GM12875 (cell line): ENCODE measurements around the gene RUNX1.

Experiments used
- H3K4me3 ChIP-seq: one replicate; pipeline ENCODE4 v1.5.1; 2011; ENCODE audit warnings: low read depth, low read length, control low read depth
- TF ChIP-seq, protein P1 (sequence below): IDR thresholded peaks from 2 replicates; pipeline ENCODE4 v1.5.1; 2011; ENCODE audit warnings: low read depth, mild to moderate bottlenecking, control low read depth, inconsistent platforms, low read length, moderate library complexity, borderline replicate concordance; ENCODE audit not compliant: insufficient read depth

RUNX1 gene

DNA sequence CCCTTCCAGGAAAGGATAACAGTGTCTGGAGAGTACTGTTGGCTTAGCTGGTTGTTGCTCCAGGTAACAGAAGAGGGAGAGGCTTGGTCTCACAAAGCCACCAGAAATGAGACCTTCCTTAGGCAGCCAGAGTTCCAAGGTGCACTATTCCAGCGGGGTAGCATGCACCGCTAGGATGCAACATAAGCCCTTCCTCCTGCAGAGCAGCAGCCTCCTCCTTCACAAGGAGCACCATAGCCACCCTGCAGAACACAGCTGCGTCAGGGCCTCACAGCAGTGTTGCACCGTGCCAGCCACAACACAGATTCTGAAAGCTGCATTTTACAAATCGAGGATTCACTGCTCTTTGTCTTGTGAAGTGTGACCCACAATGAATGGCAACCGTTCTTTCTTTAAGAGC lies 238.3 kb downstream of the RUNX1 start:
- TF ChIP-seq, protein P1, sequence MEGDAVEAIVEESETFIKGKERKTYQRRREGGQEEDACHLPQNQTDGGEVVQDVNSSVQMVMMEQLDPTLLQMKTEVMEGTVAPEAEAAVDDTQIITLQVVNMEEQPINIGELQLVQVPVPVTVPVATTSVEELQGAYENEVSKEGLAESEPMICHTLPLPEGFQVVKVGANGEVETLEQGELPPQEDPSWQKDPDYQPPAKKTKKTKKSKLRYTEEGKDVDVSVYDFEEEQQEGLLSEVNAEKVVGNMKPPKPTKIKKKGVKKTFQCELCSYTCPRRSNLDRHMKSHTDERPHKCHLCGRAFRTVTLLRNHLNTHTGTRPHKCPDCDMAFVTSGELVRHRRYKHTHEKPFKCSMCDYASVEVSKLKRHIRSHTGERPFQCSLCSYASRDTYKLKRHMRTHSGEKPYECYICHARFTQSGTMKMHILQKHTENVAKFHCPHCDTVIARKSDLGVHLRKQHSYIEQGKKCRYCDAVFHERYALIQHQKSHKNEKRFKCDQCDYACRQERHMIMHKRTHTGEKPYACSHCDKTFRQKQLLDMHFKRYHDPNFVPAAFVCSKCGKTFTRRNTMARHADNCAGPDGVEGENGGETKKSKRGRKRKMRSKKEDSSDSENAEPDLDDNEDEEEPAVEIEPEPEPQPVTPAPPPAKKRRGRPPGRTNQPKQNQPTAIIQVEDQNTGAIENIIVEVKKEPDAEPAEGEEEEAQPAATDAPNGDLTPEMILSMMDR, result no peak

DNA sequence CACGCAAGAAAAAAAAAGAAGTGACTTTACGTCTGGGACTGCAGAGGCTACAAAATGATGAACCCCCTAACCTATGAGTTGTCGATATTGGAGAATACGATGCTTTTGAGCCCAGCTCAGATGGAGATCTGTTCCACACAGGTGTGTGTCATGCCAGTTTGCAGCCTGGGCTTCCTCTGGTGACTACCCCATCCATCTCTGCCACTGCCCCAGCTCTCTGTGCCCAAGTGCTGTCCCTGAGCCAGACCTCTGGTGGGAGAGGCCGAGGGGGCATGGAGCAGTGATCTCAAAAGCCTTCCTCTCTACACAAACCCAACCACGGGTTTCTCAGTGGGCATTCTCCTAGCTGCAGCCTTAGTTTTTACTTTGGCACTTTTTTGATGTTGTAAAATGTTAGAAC lies 239.3 kb downstream of the RUNX1 start:
- no peak overlapping the region for H3K4me3 ChIP-seq
- TF ChIP-seq, protein P1, result no peak

More for the DNA sequence above, 238.3 kb downstream of the RUNX1 start:
- H3K4me3 ChIP-seq, result no peak overlapping the region

DNA sequence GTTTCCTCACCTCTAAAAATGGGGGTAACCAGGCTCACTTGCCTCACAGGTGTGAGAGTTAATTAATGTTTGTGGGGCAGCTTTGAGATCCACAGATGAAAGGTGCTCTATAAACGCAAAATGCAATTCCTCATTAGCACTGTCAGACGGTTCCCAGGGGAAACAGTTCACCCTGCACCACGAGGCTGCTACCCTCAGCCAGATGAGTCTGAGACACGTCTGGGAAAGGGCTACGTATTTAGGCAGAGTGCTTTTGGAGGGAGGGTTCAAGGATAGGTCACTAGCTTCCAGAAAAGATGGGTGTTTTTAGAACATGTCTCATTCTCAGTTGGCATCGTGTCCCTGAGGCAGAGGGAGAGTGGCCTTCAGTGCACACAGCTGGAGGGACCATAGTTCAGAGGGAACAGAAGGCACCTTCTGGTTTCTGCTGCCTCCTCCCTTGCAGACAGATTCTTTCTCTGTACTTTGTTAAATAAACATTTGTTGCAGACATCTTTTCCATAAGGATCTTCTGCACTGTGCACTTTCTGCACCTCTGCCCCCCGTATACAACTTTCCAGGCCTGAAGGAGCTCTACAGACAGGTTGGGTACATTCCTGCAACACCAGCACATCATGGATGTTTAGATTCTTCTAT lies 240.4 kb downstream of the RUNX1 start:
- no peak overlapping the region for H3K4me3 ChIP-seq
- TF ChIP-seq, protein P1, result no peak

DNA sequence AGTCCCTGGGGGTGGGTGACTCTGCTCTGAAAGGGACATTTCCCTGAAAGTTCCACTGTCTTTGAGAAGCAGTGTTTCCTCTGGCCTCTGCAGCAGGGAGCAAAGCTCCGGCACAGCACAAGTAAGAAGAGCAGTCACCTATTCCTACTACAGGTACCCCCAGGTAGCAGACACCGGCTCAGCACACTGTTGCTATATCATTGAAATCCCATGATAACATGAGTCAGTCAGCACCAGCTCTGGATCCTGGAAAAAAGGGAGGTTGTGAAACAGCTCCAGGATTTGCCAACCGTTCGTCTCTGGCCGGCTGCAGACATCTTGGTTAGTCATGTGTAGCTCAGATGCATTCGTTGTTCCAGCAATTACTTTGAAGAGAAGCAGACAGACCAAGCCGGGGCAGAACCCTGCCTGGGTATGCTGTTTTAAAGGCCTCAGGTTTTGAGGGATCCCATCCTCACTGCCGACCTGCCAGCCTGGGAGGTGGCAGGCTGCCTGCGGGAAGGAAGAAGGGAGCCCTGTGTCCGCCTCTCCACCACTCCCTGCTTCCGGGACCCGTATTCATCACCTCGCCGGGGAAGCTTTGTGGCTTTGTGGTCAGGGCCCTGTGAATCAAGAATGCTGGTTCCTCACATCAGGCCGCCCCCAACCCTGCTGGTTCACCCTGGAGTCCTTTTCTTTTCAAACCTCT lies 241.1 kb downstream of the RUNX1 start:
- H3K4me3 ChIP-seq, result no peak overlapping the region
- TF ChIP-seq, protein P1, result no peak

DNA sequence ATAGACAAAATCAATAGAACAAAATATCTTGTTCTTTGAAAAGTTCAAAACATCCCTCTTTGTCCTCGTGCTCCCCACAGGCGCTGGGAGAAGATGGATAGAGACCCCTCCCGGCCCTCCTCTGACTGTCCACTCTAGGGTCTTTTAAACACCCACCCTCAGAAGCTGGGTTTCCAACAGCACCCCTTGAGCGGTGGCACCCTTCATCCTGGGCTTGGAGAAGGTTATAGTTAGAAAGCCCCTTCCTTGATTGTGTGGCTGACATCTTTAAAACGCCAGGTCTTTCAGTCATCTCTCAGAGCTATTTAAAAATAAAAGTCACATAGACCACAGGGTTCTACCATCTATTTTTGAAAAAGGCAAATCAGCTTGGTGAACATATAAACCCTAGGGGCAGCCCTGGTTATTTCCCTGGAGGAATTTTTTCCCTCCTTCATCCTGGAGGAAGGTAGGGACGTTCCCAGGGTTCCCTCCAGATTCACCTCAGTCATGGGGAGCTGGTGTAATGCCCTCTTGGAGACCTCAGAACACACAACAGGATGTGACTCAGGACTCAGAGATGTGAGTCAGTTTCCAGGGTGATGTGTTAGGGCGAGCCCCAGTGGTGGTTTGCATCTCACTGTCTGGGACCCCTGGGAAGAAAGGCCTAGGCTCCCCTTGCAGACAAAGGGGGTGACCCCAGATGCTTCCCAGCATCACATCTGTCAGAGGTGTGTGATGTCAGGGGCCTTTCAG lies 241.8 kb downstream of the RUNX1 start:
- no peak overlapping the region for H3K4me3 ChIP-seq

DNA sequence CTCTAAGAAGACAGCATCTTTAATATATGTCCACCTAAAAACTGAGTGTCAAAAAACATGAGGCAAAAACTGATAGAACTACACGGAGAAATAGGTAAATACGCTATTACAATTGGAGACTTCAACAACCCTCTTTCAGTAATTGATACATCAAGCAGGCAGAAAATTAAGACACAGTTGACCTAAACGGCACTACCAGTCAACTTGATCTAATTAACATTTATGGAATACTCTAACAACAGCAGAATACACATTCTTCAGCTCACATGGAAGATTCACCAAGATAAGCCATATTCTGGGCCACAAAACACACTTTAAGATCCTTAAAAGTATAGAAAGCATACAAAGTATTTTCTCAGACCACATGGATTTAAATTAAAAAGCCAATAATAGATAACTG lies 242.7 kb downstream of the RUNX1 start:
- TF ChIP-seq, protein P1, result no peak
- H3K4me3 ChIP-seq, result no peak overlapping the region

More for the DNA sequence above, 241.8 kb downstream of the RUNX1 start:
- TF ChIP-seq, protein P1, result no peak
